BE2C (cell line): ENCODE measurements around the gene MAP2K2.
A peak's percentile ranks its signal among the peaks of the same experiment; 100 is the strongest.
"Not testable (repeated sequence)": the region's sequence is repeated elsewhere in the genome, so short reads cannot be mapped to it uniquely, and the experiment has no call there.

Experiments
- DNase-seq: peaks from one replicate; pipeline ENCODE4 v3.0.0-alpha.2; 2020
- H3K27me3 ChIP-seq: fragments of 250-450 bp; sonication (Bioruptor Pico); 2 replicates; pipeline ENCODE4 v1.5.1; 2020; ENCODE audit warnings: mild to moderate bottlenecking
- H3K36me3 ChIP-seq: fragments of 250-450 bp; sonication (Bioruptor Pico); 2 replicates; pipeline ENCODE4 v1.5.1; 2020; ENCODE audit warnings: mild to moderate bottlenecking
- H3K4me1 ChIP-seq: fragments of 250-450 bp; sonication (Bioruptor Pico); 2 replicates; pipeline ENCODE4 v1.5.1; 2020
- H3K4me3 ChIP-seq: 2 replicates; pipeline ENCODE4 v1.5.1; 2011; ENCODE audit warnings: low read depth, low read length
- H3K9me3 ChIP-seq: fragments of 250-450 bp; sonication (Bioruptor Pico); 2 replicates; pipeline ENCODE4 v1.5.1; 2020
- TF ChIP-seq, protein P1 (sequence below): IDR thresholded peaks from 2 replicates; pipeline ENCODE4 v1.5.1; 2012; ENCODE audit warnings: mild to moderate bottlenecking, low read depth, low read length

The MAP2K2 gene

GRCh38 chr19:4134351-4134750 is 10.4 kb upstream of the MAP2K2 start:
- Histone ChIP-seq H3K27me3 (no peaks in the 10 kb centered on the region), H3K4me1 (peaks cover 5% of the 10 kb centered on the region), H3K4me3 (no peak overlapping the region), H3K9me3 (no peaks in the 10 kb centered on the region), H3K36me3 (no peaks in the 10 kb centered on the region)
- no peak for DNase-seq
- TF ChIP-seq, protein P1, sequence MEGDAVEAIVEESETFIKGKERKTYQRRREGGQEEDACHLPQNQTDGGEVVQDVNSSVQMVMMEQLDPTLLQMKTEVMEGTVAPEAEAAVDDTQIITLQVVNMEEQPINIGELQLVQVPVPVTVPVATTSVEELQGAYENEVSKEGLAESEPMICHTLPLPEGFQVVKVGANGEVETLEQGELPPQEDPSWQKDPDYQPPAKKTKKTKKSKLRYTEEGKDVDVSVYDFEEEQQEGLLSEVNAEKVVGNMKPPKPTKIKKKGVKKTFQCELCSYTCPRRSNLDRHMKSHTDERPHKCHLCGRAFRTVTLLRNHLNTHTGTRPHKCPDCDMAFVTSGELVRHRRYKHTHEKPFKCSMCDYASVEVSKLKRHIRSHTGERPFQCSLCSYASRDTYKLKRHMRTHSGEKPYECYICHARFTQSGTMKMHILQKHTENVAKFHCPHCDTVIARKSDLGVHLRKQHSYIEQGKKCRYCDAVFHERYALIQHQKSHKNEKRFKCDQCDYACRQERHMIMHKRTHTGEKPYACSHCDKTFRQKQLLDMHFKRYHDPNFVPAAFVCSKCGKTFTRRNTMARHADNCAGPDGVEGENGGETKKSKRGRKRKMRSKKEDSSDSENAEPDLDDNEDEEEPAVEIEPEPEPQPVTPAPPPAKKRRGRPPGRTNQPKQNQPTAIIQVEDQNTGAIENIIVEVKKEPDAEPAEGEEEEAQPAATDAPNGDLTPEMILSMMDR, result no peak

GRCh38 chr19:4130744-4131438 is 7.0 kb upstream of the MAP2K2 start:
- Histone ChIP-seq H3K9me3 (no peaks in the 10 kb centered on the region), H3K36me3 (no peaks in the 10 kb centered on the region), H3K4me3 (no peak overlapping the region), H3K27me3 (no peaks in the 10 kb centered on the region), H3K4me1 (peaks cover 5% of the 10 kb centered on the region)
- no peak for DNase-seq
- TF ChIP-seq, protein P1, result no peak

DNA sequence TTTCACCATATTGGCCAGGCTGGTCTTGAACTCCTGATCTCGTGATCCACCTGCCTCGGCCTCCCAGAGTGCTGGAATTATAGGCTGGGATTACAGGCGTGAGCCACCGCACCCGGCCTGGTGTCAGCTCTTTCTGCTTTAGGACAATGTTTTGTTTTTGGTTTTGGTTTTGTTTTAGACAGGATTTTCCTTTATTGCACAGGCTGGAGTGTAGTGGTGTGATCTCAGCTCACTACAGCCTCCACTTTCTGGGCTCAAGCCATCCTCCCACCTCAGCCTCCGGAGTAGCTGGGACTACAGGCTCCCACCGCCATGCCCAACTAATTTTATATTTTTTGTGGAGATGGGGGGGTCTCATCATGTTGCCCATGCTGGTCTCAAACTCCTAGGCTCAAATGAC is 5.1 kb upstream of the MAP2K2 start:
- H3K4me1 ChIP-seq, H3K27me3 ChIP-seq, H3K36me3 ChIP-seq, H3K9me3 ChIP-seq, H3K4me3 ChIP-seq, DNase-seq: not testable (repeated sequence)

DNA sequence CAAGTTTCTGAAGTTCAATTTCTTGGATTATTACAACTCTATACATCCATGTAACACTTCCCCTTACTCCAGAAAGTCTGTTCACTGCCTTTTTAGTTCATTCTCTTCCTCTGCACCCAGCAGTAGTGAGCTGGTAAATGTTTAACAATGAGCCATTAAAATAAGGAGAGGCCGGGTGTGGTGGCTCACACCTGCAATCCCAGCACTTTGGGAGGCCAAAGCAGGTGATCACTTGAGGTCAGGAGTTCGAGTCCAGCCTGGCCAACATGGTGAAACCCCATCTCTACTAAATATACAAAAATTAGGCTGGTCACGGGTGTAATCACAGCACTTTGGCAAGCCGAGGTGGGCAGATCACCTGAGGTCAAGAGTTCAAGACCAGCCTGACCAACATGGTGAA is 3.4 kb upstream of the MAP2K2 start:
- not testable (repeated sequence) for H3K4me3 ChIP-seq, H3K4me1 ChIP-seq, DNase-seq, H3K36me3 ChIP-seq, H3K9me3 ChIP-seq, H3K27me3 ChIP-seq

- Histone ChIP-seq H3K27me3 (no peaks in the 10 kb centered on the region), H3K9me3 (no peaks in the 10 kb centered on the region), H3K36me3 (peaks cover 4% of the 10 kb centered on the region; the same call in 1 of the 2 replicates), H3K4me1 (no peaks in the 10 kb centered on the region), H3K4me3 (peak overlapping the region; percentile 85)
- TF ChIP-seq, protein P1, result no peak
- DNase-seq, result no peak
These were observed 716 bp upstream of the MAP2K2 start for GRCh38 chr19:4124638-4125037.

GRCh38 chr19:4122480-4122879 is 1.4 kb downstream of the MAP2K2 start:
- H3K4me3 ChIP-seq, result peak overlapping the region; percentile 85
- TF ChIP-seq, protein P1, result no peak
- no peak for DNase-seq
- no peaks in the 10 kb centered on the region for H3K9me3 ChIP-seq
- no peaks in the 10 kb centered on the region for H3K27me3 ChIP-seq
- H3K4me1 ChIP-seq, result no peaks in the 10 kb centered on the region
- peaks cover 11% of the 10 kb centered on the region for H3K36me3 ChIP-seq

DNA sequence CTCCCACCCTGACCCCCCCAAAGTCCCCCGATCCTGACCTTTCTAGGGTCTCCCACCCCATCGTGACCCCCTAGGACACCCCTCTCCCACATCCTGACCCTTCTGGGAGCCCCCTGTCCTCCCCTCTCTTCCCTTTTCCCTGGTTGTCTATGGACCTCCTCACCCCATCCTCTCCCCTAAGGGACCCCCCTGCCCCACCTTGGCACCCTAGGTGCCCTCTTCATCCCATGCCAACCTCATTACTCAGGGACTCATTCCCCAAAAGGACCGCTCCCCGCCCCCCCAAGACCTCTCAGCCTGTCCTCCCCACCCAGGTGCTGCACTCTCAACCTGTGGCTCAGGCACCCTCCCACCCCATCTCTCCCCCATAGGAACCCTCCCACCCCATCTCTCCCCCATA is 2.1 kb downstream of the MAP2K2 start:
- Histone ChIP-seq H3K9me3 (no peaks in the 10 kb centered on the region), H3K4me3 (no peak overlapping the region), H3K36me3 (peaks cover 17% of the 10 kb centered on the region), H3K27me3 (no peaks in the 10 kb centered on the region), H3K4me1 (no peaks in the 10 kb centered on the region)
- TF ChIP-seq, protein P1, result no peak
- DNase-seq, result no peak
